Loucy (cell line): ENCODE measurements around the gene DSCAM.

Experiments
- H2AFZ ChIP-seq: fragments of 200-600 bp; sonication (generic); 2 replicates; pipeline ENCODE4 v1.6.0; 2016; ENCODE audit warnings: antibody characterized with exemption, mild to moderate bottlenecking, low read length, moderate library complexity
- H3F3A ChIP-seq: fragments of 200-600 bp; 2 replicates; pipeline ENCODE4 v1.6.0; 2016; ENCODE audit warnings: antibody characterized with exemption, low read depth, mild to moderate bottlenecking
- H3K27me3 ChIP-seq: fragments of 200-600 bp; sonication (generic); 2 replicates; pipeline ENCODE4 v1.6.1; 2014; ENCODE audit warnings: low read length, mild to moderate bottlenecking; ENCODE audit not compliant: insufficient read depth, poor library complexity, severe bottlenecking
- H3K36me3 ChIP-seq: fragments of 200-600 bp; sonication (generic); 2 replicates; pipeline ENCODE4 v1.6.1; 2016; ENCODE audit warnings: low read length; ENCODE audit not compliant: insufficient read depth
- H3K4me1 ChIP-seq: fragments of 200-600 bp; sonication (generic); 2 replicates; pipeline ENCODE4 v1.5.1; 2014; ENCODE audit warnings: low read length, mild to moderate bottlenecking; ENCODE audit not compliant: insufficient read depth, poor library complexity, severe bottlenecking
- H3K4me2 ChIP-seq: fragments of 200-600 bp; sonication (generic); 2 replicates; pipeline ENCODE4 v1.6.0; 2014; ENCODE audit warnings: antibody characterized with exemption, low read length, low read depth, mild to moderate bottlenecking; ENCODE audit not compliant: poor library complexity, severe bottlenecking
- H3K4me3 ChIP-seq: fragments of 200-600 bp; sonication (generic); 2 replicates; pipeline ENCODE4 v1.5.1; 2014; ENCODE audit warnings: low read length, mild to moderate bottlenecking, mixed read lengths; ENCODE audit not compliant: poor library complexity, severe bottlenecking
- H3K79me2 ChIP-seq: fragments of 200-600 bp; sonication (generic); 2 replicates; pipeline ENCODE4 v1.6.1; 2014; ENCODE audit warnings: low read length; ENCODE audit not compliant: insufficient read depth
- H3K9ac ChIP-seq: fragments of 200-600 bp; sonication (generic); 2 replicates; pipeline ENCODE4 v1.6.0; 2014; ENCODE audit warnings: mild to moderate bottlenecking, low read depth, low read length, moderate library complexity; ENCODE audit not compliant: poor library complexity, severe bottlenecking
- H3K9me2 ChIP-seq: fragments of 200-600 bp; sonication (generic); replicated peaks from 2 replicates; pipeline ENCODE4 v1.6.1; 2016; ENCODE audit warnings: low read depth, low read length, mixed read lengths
- H3K9me3 ChIP-seq: fragments of 200-600 bp; sonication (generic); 2 replicates; pipeline ENCODE4 v1.6.1; 2014; ENCODE audit warnings: mild to moderate bottlenecking, antibody characterized with exemption, low read length, low read depth; ENCODE audit not compliant: insufficient read depth
- H4K20me1 ChIP-seq: fragments of 200-600 bp; sonication (generic); 2 replicates; pipeline ENCODE4 v1.6.0; 2014; ENCODE audit warnings: antibody characterized with exemption, low read length, mild to moderate bottlenecking; ENCODE audit not compliant: insufficient read depth, poor library complexity, severe bottlenecking
- EZH2phosphoT487 ChIP-seq: fragments of 200-600 bp; IDR thresholded peaks from 2 replicates; pipeline ENCODE4 v1.6.1; 2018; ENCODE audit warnings: antibody characterized with exemption, mild to moderate bottlenecking, moderate library complexity, borderline replicate concordance
- TF ChIP-seq, protein P1 (sequence below): fragments of 200-600 bp; sonication (generic); conservative IDR thresholded peaks from 2 replicates; pipeline ENCODE4 v1.5.1; 2014; ENCODE audit warnings: mild to moderate bottlenecking, antibody characterized with exemption, low read length

Gene DSCAM

DNA sequence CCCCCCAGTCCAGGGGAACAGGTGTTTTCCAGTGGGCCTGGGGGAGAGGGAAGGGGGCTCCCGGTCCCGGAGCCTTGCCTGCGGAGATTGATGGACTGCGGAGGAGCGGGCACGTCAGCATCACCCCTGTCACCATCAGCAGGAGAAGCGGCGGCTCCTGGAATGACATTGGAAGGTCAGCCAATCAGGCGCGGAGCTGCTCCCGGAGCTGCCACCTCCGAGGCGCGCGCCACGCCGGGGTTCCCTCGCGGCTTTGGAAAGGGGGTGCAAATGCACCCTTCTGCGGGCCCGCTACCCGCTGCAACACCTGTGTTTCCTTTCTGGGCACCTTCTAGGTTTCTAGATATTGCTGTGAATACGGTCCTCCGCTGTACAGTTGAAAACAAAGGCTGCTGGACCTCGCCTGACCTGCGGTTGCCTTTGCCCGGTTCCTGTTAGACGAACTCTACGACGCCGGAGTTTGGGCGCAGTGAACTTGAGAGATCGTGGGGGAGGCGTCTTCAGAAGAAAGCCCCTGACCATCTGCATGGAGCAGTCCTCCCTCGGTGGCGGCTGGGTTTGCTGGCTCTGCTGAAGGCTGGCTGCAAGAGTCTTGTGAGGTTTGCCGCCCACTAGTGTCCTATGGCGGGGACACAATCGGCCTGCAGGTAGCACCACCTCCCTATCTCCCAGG is 5.3 kb downstream of the DSCAM start:
- H3K36me3 ChIP-seq, result no peaks in the 10 kb centered on the region
- no peaks in the 10 kb centered on the region for H3K4me1 ChIP-seq
- no peak overlapping the region for H3K9ac ChIP-seq
- no peaks in the 10 kb centered on the region for H3K79me2 ChIP-seq
- H2AFZ ChIP-seq, result no peak overlapping the region
- no peaks in the 10 kb centered on the region for H3K27me3 ChIP-seq
- no peak for TF ChIP-seq EZH2phosphoT487
- TF ChIP-seq, protein P1, sequence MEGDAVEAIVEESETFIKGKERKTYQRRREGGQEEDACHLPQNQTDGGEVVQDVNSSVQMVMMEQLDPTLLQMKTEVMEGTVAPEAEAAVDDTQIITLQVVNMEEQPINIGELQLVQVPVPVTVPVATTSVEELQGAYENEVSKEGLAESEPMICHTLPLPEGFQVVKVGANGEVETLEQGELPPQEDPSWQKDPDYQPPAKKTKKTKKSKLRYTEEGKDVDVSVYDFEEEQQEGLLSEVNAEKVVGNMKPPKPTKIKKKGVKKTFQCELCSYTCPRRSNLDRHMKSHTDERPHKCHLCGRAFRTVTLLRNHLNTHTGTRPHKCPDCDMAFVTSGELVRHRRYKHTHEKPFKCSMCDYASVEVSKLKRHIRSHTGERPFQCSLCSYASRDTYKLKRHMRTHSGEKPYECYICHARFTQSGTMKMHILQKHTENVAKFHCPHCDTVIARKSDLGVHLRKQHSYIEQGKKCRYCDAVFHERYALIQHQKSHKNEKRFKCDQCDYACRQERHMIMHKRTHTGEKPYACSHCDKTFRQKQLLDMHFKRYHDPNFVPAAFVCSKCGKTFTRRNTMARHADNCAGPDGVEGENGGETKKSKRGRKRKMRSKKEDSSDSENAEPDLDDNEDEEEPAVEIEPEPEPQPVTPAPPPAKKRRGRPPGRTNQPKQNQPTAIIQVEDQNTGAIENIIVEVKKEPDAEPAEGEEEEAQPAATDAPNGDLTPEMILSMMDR, result no peak
- H3K4me2 ChIP-seq, result no peak overlapping the region
- no peaks in the 10 kb centered on the region for H3F3A ChIP-seq
- no peaks in the 10 kb centered on the region for H4K20me1 ChIP-seq
- H3K9me2 ChIP-seq, result no peaks in the 10 kb centered on the region
- H3K9me3 ChIP-seq, result no peaks in the 10 kb centered on the region
- no peak overlapping the region for H3K4me3 ChIP-seq

DNA sequence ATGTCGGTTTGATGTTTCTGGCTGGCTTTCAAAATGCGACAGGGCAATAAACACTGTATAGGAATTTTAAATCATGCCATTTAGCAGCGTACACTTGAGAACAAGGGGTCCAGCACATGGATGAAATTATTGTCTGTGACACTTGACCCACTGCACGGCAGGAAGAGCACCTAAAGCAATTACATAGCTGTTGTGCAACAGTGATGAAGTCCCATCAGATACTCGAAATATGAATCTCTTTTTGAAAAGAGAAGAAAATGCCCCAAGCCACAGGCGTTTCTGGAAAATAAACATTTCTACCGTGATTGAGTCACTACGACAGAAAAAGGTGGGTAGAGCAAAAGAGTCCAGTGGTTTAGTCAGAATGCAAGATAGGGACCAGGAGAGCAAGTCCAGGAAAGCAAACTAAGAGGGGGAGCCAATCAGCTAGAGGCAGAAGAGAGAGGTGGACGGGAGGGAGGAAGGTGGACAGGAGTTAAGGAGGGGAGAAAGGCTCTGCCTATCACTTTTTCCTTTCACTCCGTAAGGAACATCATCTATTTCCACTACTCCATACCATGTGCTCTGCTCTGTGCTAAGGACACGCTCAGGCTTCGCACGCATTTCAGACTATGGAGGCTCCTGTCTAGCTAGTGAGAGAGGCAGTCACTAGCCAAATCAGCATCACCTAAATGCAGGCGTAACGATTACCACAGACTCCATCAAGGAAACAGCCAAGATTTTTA is 6.4 kb downstream of the DSCAM start:
- Histone ChIP-seq H3F3A (no peaks in the 10 kb centered on the region), H3K9ac (no peak overlapping the region), H3K27me3 (no peaks in the 10 kb centered on the region), H3K4me2 (no peak overlapping the region), H2AFZ (no peak overlapping the region), H3K36me3 (no peaks in the 10 kb centered on the region), H3K9me3 (0 out of 2 replicates have a peak, but pooled peaks cover 4% of the 10 kb centered on the region), H3K79me2 (no peaks in the 10 kb centered on the region), H3K9me2 (no peaks in the 10 kb centered on the region), H3K4me3 (no peak overlapping the region), H3K4me1 (no peaks in the 10 kb centered on the region), H4K20me1 (no peaks in the 10 kb centered on the region)
- TF ChIP-seq, protein P1, result no peak
- no peak for TF ChIP-seq EZH2phosphoT487

DNA sequence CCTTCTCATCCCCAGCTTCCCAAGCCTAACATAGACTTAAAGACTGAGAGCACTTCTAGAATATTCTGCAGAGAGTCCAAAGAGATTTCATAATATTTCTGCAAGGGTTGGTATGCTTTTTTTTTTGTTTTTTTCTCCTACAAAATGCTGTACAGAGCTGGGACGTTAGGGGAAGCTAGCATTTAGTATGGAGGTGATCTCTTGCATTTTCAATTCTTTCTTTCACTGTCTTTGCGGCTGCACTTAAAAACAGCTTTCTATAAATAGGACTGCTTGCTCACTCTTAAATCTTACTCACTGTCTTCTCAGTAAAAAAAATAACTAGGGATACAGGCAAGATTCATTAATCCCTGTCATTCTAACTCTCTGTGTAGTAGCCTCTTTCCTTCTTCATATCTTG is 7.4 kb downstream of the DSCAM start:
- TF ChIP-seq, protein P1, result no peak
- TF ChIP-seq EZH2phosphoT487, result no peak
- Histone ChIP-seq H3K4me3 (no peak overlapping the region), H4K20me1 (no peaks in the 10 kb centered on the region), H3K4me2 (no peak overlapping the region), H3F3A (no peaks in the 10 kb centered on the region), H3K9me2 (no peaks in the 10 kb centered on the region), H3K36me3 (no peaks in the 10 kb centered on the region), H3K27me3 (no peaks in the 10 kb centered on the region), H3K4me1 (no peaks in the 10 kb centered on the region), H3K9ac (no peak overlapping the region), H3K9me3 (0 out of 2 replicates have a peak, but pooled peaks cover 4% of the 10 kb centered on the region), H3K79me2 (no peaks in the 10 kb centered on the region), H2AFZ (no peak overlapping the region)
